ENCODE measurements around the gene XCR1.
"Not testable (repeated sequence)": the region's sequence is repeated elsewhere in the genome, so short reads cannot be mapped to it uniquely, and the experiment has no call there.

The XCR1 gene, protein sequence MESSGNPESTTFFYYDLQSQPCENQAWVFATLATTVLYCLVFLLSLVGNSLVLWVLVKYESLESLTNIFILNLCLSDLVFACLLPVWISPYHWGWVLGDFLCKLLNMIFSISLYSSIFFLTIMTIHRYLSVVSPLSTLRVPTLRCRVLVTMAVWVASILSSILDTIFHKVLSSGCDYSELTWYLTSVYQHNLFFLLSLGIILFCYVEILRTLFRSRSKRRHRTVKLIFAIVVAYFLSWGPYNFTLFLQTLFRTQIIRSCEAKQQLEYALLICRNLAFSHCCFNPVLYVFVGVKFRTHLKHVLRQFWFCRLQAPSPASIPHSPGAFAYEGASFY

DNA sequence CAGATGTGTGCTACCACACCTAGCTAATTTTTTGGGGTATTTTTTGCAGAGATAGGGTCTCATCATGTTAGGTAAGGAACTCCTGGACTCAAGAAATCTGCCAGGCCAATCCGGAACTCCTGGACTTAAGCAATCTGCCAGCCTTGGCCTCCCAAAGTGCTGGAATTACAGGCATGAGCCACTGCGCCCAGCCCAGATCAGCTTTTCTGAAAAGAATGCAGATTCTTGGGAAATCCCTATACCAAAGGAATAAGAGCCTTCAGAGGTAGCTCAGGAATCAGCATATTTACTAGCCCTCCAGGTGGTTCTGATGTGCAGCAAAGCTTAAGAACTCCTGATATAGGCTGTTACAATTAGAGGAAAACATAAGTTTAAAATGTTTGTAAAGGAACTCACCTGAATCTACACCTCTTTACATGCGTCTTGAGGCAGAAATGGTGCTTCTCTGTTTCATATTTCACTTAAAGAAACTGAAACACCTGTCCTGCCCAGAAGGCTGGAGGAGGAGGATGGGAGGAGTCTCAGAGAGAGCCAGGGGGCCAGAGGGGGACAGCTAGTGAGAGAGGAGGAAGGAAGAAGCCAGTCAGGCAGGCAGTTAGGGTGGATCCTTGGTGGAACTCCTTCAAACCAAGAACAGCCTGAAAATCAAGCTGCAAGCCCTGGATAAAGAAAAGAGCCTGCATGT is at the start of gene XCR1:
TSS of gene XCR1 (minus strand) at position 463 of the 685 bp plus-strand sequence. CDS start 5,536 bp downstream, outside the sequence.
- DNase-seq, result no peak

DNA sequence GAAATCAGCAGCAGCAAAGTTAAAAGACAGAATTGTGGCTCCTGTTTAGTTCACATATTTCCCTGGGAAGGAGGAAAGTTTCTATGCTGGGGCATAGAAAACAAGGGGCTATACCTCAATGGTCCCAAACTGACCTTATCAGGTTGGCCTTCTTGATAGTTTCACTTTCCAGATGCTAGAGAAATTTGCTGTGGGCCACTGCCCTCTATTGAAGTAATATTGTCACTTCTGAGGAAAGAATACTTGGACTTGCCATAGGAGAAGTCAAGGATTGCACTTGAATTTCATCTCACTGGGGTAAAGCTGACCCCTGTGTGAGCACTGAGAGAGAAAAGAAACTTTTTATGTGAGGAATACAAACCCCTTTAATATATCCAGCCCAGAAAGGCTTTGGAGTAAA is 49.3 kb upstream of the XCR1 start:
- DNase-seq, result no peak

DNA sequence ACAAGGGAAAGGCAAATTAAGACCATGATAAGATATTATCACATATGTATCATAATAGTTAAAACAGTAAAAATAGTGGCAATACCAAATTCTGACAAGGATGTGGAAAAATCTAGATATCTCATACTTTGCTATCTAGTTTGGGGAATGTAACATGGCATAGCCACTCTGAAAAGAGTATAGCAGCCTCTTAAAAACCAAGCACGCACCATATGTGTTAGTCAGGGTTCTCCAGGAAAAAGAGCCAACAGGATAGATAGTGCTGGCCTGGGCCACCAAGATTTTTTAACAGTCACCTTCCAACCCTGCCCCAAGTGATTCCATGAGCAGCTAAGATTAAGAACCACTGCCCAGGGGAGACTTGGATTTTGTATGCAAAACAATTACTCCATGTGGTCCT is 48.5 kb upstream of the XCR1 start:
- no peak for DNase-seq

DNA sequence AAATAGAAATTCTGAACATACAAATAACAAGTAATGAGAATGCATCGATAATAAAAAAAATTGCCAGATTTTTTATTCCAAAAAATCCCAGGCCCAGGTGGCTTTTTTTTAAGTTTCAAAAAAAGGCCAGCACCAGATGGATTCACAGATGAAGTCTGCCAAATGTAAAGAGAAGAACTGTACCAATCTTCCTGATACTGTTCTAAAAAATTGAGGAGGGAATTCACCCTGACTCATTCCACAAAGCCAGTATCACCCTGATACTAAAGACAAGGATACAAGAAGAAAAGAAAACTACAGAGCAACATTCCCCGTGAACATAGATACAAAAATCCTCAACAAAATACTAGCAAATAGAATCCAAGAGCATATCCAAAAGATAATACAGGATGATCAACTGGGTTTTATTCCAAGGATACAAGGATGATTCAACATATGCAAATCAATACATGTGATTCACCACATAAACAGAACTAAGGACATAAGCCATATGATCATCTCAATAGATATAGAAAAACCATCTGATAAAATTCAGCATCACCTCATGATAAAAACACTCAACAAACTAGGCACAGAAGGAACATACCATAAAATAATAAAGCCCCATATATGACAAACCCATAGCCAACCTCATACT is 44.1 kb upstream of the XCR1 start:
- no peak for DNase-seq

DNA sequence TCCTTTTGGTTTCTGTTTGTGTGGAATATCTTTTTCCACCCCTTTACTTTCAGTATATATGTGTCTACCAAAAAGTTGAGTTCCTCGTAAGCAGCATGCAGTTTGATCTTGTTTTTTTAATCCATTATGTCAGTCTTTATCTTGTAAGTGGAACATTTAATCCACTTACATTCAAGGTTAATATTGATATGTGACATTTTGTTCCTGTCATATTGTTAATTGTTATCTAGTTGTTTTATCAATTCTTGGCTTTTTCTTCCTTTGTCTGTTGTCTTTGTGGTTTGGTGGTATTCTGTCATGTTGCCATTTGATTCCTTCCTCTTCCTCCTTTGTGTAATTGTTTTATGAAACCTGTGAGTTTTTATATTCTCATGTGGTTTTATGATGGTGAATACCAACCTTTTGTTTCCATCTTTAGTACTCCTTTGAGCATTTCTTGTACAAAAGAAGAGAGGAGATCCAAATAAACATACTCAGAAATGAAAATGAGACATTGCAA is 43.4 kb upstream of the XCR1 start:
- peak in 3 of 6 experiments; percentile 54 to 69 (median 60) for DNase-seq

DNA sequence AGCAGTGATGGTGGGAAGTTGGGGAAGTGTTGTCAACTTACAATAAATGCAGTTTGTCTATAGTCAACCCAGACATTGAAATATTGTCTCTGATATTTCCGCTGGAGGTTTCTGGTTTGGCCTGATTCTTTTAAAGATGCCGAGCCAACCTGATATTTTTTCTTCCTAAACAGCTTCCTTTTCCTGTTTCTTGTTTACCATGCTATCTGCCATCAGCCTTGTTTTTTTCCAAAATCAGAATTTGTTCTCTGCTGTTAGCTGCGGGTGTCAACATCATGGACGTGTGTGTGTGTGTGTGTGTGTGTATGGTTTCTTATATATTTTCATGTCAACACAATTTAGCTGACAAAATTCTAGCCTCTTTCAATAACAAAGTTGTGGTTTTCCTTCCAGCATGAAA is 41.2 kb upstream of the XCR1 start:
- peak in 2 of 6 experiments; percentile 10 to 13 for DNase-seq

DNA sequence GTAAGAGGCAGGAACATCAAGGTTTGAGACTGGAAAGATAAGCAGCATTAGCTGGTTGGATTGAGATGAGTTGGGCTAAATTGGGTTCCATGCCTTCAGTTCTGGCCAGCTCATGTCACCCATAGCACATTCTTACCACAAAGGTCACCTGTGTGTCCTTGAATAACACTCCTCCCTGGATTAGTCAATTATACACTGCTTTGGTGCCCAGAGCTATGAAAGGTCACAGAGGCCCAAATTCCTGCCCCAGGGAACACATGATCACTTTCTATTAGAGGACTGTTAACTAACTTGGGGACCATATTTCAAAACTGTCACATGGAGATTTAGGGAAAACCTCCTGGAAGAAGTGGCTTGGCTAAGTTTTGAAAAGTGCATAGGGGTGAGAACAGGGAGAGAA is 40.1 kb upstream of the XCR1 start:
- DNase-seq, result no peak

DNA sequence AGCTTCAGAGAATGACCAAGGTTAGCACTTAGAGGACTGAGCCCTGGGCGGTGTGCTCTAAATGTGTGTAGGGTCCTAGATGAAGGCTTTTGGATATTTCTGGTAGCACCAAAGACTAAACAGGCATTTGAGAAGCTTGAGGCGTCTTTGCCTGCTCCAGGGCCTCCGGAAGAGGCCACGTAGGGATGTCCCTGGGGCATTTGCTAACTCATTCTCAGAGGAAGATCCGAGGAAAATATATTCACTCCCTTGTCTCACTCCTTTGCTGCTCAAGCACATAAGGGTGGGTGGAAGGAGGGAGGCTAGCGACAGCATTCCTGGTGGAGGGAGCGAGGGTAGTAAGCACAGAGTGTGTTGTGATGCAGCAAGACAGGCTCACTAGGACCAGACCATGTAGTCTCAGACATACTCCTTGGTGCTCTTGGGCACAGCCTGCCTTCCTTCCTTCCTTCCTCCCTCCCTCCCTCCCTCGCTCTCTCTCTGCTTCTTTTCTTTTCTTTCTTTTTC is 38.5 kb upstream of the XCR1 start:
- peak in 1 of 6 experiments; percentile 36 for DNase-seq

DNA sequence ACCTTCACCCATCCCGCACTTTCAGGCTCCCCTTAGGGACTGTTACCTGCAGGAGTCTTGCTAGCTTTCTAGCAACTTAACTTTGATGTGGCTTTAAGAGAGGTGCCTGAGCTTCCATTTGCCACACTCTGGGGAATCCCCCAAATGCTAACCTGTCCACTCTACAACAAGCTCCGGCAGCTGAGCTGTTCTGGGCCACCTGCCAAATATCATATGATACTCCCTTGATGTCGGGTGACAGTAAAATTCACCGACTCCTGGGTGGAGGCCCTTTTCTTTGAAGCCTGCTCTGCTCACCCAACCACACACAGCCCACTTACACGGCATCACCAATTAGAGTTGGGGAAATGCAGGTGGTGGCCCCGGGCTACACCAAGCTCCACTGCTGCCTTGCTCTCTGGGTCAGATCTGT is 38.0 kb upstream of the XCR1 start:
- peak; percentile 25 to 87 (median 82) for DNase-seq

DNA sequence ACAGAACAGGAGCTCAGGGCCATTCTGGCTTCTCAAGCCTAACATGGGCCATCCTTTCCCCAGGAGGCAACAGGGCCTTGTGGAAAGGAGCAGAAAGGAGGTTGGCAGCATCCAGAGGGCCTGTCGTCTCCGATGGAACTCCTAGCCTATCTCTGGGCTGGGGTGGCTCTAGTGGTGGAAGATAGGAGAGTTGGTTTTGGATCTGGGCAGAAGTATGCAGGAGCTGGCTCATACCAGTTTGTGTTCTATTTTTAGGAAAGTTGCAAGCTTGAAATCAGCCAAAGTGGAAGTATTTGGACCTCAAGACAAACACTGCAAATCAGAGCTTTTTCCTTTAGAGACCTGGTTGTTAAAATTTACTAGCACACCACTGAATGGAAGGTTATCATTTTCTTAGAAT is 35.4 kb upstream of the XCR1 start:
- DNase-seq, result no peak

DNA sequence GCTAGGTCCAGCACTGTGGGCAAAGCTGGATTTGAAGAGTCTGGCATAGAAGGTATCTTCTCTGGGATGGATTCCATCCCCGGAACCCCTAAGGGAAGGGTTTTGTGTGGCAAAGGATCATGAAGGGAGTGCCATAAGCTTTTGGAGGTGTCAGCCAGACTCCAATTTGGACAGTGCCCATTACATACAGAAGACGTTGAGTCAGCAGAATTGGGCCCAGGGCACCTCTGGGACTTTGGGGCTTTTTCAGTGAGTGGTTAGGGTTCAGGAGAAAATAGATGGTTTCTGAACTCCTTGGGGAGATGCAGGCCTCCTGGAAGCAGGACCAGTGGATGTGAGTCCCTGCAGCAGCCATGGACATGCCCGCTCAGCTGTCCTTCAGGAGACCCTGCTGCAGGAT is 34.6 kb upstream of the XCR1 start:
- DNase-seq, result no peak

DNA sequence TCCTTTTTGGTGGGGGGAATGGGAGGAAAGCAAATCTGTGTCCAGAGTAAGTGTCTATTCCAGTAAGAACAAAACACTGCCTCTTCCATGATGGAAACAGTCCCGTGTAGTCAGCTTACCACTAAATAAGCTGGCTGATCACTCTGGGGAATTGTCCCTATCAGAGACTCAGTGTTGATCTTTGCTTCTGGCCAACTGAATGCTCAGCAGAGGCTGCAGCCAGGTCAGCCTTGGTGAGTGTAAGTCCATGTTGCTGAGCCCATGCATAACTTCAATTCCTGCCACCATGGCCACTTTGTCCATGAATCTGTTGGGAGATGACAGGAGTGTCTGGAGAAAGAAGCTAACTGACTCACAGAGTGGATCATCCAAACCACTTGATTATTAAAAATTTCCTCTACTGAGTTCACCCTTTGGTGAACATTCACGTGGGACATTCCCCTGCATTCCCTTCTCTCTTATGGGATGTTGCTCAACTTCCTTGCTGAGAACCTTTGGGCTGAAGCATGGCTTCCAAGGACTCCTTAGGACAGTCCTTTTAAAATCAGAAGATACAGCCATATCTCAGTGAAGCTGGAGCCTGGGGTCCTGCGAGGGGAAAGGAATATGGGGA is 33.9 kb upstream of the XCR1 start:
- DNase-seq, result no peak

DNA sequence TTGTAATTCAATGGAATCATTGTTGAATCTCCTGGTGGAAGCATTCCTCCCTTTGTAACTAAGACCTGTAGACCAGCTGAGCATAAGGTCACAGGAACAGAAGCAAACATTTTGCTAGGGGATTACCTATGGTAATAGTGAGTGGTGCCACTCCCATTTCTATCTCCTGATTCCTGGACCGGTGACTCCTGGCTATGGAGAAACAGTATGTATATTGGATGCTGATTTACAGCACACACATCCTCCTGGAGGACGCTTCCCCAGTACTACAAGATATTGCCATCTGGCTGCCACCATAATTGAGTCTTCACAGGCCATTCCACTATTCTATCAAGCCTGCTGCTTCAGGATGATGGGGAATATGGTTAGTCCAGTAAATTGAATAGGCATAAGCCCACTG is 33.3 kb upstream of the XCR1 start:
- no peak for DNase-seq

DNA sequence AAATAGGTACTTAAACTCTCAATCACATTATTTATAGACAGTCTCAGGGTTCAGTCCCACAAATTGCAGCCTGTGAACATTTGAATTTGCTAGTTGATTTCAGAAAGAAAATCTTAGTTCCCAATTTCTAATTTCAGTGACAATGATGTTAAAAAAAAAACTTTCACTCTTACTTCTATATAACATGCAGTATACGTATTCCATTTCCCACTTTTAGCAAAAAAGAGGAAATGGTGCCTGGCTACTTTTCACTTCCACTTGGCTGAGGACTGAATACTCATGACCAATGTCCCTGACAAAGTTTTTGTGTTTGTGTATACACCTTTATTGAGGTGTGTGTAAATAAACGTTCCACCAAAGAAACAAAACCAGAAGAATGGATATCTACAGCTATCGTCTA is 32.1 kb upstream of the XCR1 start:
- DNase-seq, result no peak

DNA sequence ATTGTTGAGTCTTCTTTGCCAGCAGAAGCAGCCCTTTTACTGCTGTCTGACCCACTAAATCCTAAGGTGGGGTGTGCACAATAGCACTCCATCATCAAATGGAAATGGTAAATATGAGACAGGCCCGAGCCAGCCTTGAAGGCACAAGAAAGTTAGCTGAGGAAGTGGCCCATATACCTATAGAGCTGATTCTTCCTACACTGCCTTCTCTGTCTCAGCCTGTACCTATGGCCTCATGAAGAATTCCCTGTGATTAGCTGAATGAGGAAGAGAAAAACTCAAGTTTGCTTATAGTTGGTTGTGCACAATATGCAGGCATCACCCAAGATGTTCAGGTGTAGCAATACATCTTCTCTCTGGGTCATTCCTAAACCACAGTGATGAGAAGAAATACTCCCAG is 31.7 kb upstream of the XCR1 start:
- DNase-seq, result no peak

DNA sequence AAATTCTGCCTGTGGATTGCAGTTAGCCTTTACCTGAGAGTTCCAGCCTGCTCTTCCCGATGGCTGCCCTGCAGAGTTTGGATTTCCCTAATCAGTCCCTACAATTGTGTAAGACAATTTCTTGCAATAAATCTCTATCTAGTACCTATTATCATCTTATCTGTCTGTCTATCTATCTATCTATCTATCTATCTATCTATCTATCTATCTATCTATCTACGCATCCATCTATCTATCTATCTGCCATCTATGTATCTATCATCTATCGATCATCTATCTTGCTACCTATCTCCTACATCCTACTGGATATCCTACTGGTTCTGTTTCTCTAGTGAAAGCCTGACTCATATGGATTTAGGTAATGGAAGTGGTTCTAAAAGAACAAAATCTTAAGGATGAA is 30.4 kb upstream of the XCR1 start:
- no peak for DNase-seq

DNA sequence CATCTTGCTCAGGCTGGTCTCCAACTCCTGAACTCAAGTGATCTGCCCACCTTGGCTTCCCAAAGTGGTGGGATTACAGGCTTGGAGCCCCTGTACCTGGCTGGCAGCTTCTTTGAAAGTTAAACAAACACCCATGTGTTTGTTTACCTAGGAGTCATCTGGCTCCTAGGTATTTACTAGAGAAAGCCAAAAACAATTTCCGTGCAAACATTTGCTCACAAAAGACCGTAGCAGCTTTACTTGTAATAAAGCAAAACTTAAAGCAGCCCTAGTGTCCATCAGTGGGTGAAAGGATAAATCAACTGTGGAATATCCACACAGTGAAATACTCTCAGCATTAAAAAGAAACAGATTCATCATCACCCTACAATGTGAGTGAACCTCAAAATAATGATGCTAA is 29.4 kb upstream of the XCR1 start:
- DNase-seq, result no peak

DNA sequence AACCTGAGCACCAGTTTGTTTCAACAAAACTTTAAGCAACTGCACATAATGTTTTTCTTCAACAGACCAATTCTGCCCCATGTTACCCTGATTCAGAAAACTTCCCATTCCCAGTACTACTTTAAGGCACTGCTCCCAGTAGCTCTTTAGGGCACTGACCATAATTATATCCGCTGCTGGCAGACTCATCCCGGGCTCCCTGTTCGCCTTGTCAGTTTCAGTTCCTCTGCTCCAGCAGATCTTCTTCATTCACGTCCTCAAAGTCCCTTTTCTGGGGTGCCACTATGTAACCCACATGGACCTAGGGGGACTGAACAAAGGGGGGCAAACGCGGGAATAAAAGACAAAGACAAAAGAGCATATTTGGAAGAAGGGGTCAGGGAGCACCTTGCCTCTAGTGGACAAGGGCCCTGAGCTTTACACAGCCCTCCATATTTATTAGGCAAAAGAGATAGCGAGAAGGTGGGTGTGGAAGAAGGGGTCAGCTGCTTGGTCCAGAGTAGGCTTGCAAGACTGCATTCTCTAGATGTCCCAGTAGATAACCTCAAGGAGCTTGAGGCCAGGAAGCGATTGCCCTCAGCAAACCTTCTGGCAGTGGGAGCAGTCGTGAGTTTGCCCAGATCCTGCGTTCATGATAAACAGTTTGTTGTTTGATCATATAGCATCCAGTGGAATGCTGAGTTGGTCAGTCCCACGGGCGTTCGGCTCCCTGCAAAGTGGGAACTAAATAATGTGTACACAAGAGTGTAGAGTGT is 26.7 kb upstream of the XCR1 start:
- not testable (repeated sequence) for DNase-seq

DNA sequence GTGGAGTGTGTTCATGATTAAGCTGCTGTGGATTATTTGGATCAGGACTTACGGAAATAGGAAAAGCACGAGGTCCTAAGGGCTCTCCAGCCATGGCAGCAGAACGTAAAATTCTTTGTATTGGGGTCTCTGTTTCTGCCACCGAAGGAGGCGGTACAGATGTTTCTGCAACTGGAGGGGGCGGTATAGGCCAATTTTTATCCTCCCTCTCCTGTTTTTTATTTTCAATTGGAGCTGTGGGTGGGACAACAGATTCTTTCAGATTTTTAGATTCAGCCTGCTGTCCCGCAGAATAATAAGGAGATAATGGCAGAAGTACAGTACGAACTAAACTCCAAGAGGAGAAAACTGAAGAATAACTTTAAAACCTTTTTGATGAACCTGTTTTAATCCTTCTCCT is 26.0 kb upstream of the XCR1 start:
- DNase-seq, result not testable (repeated sequence)

DNA sequence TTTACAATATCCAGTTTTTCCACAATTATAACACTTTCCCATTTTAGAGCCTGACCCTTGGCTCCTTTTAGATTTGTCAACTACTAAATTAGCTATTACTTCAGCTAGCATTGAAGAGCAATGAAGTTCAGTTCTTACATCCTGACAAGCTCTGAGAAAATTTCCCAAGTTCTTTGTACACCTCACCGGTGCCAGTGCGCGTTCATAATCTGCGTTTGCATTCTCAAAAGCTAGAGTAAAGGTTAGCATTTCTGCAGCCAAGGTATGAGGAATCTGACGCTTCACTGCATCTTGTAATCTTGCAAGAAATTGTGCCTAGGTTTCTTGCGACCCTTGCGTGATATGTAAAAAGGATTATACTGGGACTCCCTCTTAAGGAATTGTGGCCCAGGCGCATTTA is 25.2 kb upstream of the XCR1 start:
- no peak for DNase-seq

DNA sequence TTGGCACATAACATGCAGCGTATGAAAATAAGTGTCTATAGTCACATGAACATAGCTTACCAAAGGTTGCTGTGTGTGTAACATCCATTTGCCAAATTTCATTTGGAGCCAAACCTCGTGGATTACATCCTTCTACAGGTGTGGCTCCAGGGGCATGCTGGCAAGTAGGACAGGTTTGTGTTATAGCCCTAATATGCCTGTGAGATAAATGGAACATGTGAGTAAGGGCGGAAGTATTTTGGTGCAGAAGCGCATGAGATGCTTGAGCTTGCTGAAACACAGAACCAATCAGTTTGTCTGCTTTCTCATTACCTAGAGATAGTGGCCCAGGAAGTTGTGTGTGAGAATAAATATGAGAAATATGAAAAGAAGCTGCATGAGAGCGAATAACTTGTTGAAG is 21.8 kb upstream of the XCR1 start:
- DNase-seq, result no peak

DNA sequence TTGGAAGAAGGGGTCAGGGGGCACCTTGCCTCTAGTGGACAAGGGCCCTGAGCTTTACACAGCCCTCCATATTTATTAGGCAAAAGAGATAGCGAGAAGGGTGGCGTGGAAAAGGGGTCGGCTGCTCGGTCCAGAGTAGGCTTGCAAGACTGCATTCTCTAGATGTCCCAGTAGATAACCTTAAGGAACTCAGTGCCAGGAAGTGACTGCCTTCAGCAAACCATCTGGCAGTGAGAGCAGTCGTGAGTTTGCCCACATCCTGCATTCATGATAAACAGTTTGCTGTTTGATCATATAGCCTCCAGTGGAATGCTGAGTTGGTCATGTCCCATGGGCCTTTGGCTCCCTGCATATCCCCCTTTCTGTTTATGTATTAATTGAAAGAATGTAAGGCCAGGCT is 18.9 kb upstream of the XCR1 start:
- peak in 3 of 6 experiments; percentile 44 to 55 (median 54) for DNase-seq
